Prostate gland (tissue), 2 donors: ENCODE results near the gene NEDD4L. TPM values are rescaled to one million over a fixed set of nuclear protein-coding genes. Genes with fewer than 3 reads are reported as not detected.

Experiments
- DNase-seq: peaks from one replicate; pipeline ENCODE4 v3.0.0-alpha.2; 2019; ENCODE audit warnings: low spot score
- H3K27ac ChIP-seq, 2 donors: fragments of 200-600 bp; sonication (generic); 2 replicates each; pipeline ENCODE4 v1.5.1; 2017 to 2019
- H3K27me3 ChIP-seq: fragments of 200-600 bp; sonication (generic); replicated peaks from 2 replicates; pipeline ENCODE4 v1.5.1; 2019; ENCODE audit not compliant: insufficient read depth
- H3K36me3 ChIP-seq, 2 donors: fragments of 200-600 bp; sonication (generic); 1 replicate in 1 of 2; 2 replicates in 1 of 2; pipeline versions ENCODE4 v1.5.1 to v1.8.1; 2017 to 2019
- H3K4me1 ChIP-seq: fragments of 200-600 bp; sonication (generic); replicated peaks from 2 replicates; pipeline ENCODE4 v1.5.1; 2019
- H3K4me3 ChIP-seq, 2 donors: fragments of 200-600 bp; sonication (generic); 2 replicates each; pipeline ENCODE4 v1.5.1; 2017 to 2019
- H3K9me3 ChIP-seq: fragments of 200-600 bp; sonication (generic); 2 replicates; pipeline ENCODE4 v1.5.1; 2017
- CTCF ChIP-seq, 4 experiments: fragments of 200-600 bp in 2 of 4; fragments of 450-650 bp in 2 of 4; sonication (generic) in 2 of 4; IDR thresholded peaks; 1 replicate in 3 of 4; 2 replicates in 1 of 4; pipeline ENCODE4 v1.5.1; 2016 to 2019; ENCODE audit warnings: antibody characterized with exemption in 4 of 4, mild to moderate bottlenecking in 2 of 4, moderate library complexity in 2 of 4
- POLR2A ChIP-seq: fragments of 450-650 bp; IDR thresholded peaks from one replicate; pipeline ENCODE4 v1.6.1; 2016; ENCODE audit warnings: antibody characterized with exemption, mild to moderate bottlenecking
- POLR2AphosphoS5 ChIP-seq: sonication (generic); formaldehyde crosslinking; IDR thresholded peaks from one replicate; pipeline ENCODE4 v1.6.1; 2017; ENCODE audit warnings: antibody characterized with exemption
- WGBS: methylation state at CpG from one replicate; pipeline ENCODE4 v1.1.5; 2018; 5-methylcytosine and 5-hydroxymethylcytosine counted together
- intact Hi-C: fragments of 100-400 bp; cut with DNase I; formaldehyde crosslinking; loops from one replicate; pipeline ENCODE4 v1.14.2; 2022
- total RNA-seq, 2 donors: library from RNA; depleted of rRNA; stranded (reverse); fragments of >200 nt; gene quantifications; one replicate each; pipeline ENCODE4 v1.1.0, GENCODE V29; 2016

Gene NEDD4L
- total RNA-seq, 2 donors from 2014 or later = 280 to 420 TPM

- Histone ChIP-seq H3K36me3 (no peaks in the 10 kb centered on the region), H3K27ac (no peak overlapping the region), H3K27me3 (no peaks in the 10 kb centered on the region), H3K9me3 (no peaks in the 10 kb centered on the region), H3K4me3 (no peak overlapping the region), H3K4me1 (peaks cover 5% of the 10 kb centered on the region)
- TF ChIP-seq POLR2A = no peak
- TF ChIP-seq CTCF (IDR thresholded peaks at IDR 0.05) = no peak
- no peak for TF ChIP-seq POLR2AphosphoS5
- no peak for DNase-seq
- intact Hi-C loops = no loop called here
- WGBS = 91% methylated on average over 2 of the region's 2 CpGs
Measured at GRCh38 chr18:58213440-58213839, 169.4 kb downstream of the NEDD4L start.

GRCh38 chr18:58215011-58215410 lies 171.0 kb downstream of the NEDD4L start:
- Histone ChIP-seq H3K36me3 (no peaks in the 10 kb centered on the region), H3K9me3 (no peaks in the 10 kb centered on the region), H3K27ac (peak overlapping the region in 1 of 2 donors; percentile 17), H3K4me1 (no peaks in the 10 kb centered on the region), H3K27me3 (no peaks in the 10 kb centered on the region), H3K4me3 (no peak overlapping the region)
- 59% methylated on average over 6 of the region's 6 CpGs for WGBS
- no peak for DNase-seq
- no peak for TF ChIP-seq POLR2AphosphoS5
- TF ChIP-seq POLR2A = no peak
- no peak for TF ChIP-seq CTCF (IDR thresholded peaks at IDR 0.05)
- intact Hi-C loops = no loop called here

GRCh38 chr18:58216071-58216481 lies 172.1 kb downstream of the NEDD4L start:
- Histone ChIP-seq H3K4me1 (no peaks in the 10 kb centered on the region), H3K27me3 (no peaks in the 10 kb centered on the region), H3K27ac (peak overlapping the region in 1 of 2 donors; percentile 21), H3K9me3 (no peaks in the 10 kb centered on the region), H3K4me3 (no peak overlapping the region), H3K36me3 (no peaks in the 10 kb centered on the region)
- no peak for DNase-seq
- intact Hi-C loops = no loop called here
- 52% methylated on average over 3 of the region's 3 CpGs for WGBS
- no peak for TF ChIP-seq POLR2AphosphoS5
- TF ChIP-seq CTCF (IDR thresholded peaks at IDR 0.05) = no peak
- no peak for TF ChIP-seq POLR2A

- Histone ChIP-seq H3K36me3 (no peaks in the 10 kb centered on the region), H3K4me1 (no peaks in the 10 kb centered on the region), H3K27ac (peak overlapping the region in 1 of 2 donors; percentile 6), H3K9me3 (no peaks in the 10 kb centered on the region), H3K27me3 (no peaks in the 10 kb centered on the region), H3K4me3 (no peak overlapping the region)
- 76% methylated on average over 3 of the region's 3 CpGs for WGBS
- no peak for DNase-seq
- no peak for TF ChIP-seq POLR2AphosphoS5
- TF ChIP-seq CTCF (IDR thresholded peaks at IDR 0.05) = no peak
- no peak for TF ChIP-seq POLR2A
- intact Hi-C loops = no loop called here
Measured at GRCh38 chr18:58217052-58217451, 173.0 kb downstream of the NEDD4L start.

- Histone ChIP-seq H3K9me3 (no peaks in the 10 kb centered on the region), H3K4me1 (no peaks in the 10 kb centered on the region), H3K27me3 (no peaks in the 10 kb centered on the region), H3K27ac (no peak overlapping the region), H3K36me3 (no peaks in the 10 kb centered on the region), H3K4me3 (no peak overlapping the region)
- no peak for DNase-seq
- TF ChIP-seq POLR2AphosphoS5 = no peak
- TF ChIP-seq CTCF (IDR thresholded peaks at IDR 0.05) = no peak
- TF ChIP-seq POLR2A = no peak
- intact Hi-C loops = no loop called here
- WGBS = 70% methylated on average over 1 of the region's 1 CpG
Measured at GRCh38 chr18:58218117-58218516, 174.1 kb downstream of the NEDD4L start.
